GM12878 (cell line): ENCODE results near the gene DVL2. TPM values are rescaled to one million over a fixed set of nuclear protein-coding genes. Genes with fewer than 3 reads are reported as not detected.
A peak's percentile ranks its signal among the peaks of the same experiment; 100 is the strongest.

Experiments
- CBX3 ChIP-seq: fragments of 200-600 bp; sonication (generic); IDR thresholded peaks from 2 replicates; pipeline ENCODE4 v1.6.1; 2016; ENCODE audit warnings: low read depth, borderline replicate concordance
- CHD2 ChIP-seq: IDR thresholded peaks from 2 replicates; pipeline ENCODE4 v1.6.1; 2011; ENCODE audit warnings: low read depth, low read length, improper control_type of control experiment, borderline replicate concordance
- HDAC2 ChIP-seq: fragments of 200-600 bp; sonication (generic); IDR thresholded peaks from 2 replicates; pipeline ENCODE4 v1.6.1; 2017
- IKZF2 ChIP-seq, 2 experiments: fragments of 450-650 bp; IDR thresholded peaks; 2 replicates each; pipeline ENCODE4 v1.6.1; 2017; ENCODE audit warnings: mild to moderate bottlenecking in 2 of 2, moderate library complexity in 2 of 2
- LARP7 ChIP-seq: fragments of 450-650 bp; IDR thresholded peaks from 2 replicates; pipeline ENCODE4 v1.6.1; 2017; ENCODE audit warnings: mild to moderate bottlenecking
- MXI1 ChIP-seq: fragments of 150-350 bp; IDR thresholded peaks from 2 replicates; pipeline ENCODE4 v1.6.1; 2011; ENCODE audit warnings: low read depth, mild to moderate bottlenecking, inconsistent platforms, low read length, improper control_type of control experiment
- PAX5 ChIP-seq: IDR thresholded peaks from 2 replicates; pipeline ENCODE4 v1.6.1; 2011; ENCODE audit warnings: low read depth, low read length, borderline replicate concordance
- POLR2AphosphoS2 ChIP-seq: IDR thresholded peaks from 2 replicates; pipeline ENCODE4 v1.6.1; 2011; ENCODE audit warnings: low read depth, mild to moderate bottlenecking, low read length, improper control_type of control experiment, moderate library complexity
- POU2F2 ChIP-seq: IDR thresholded peaks from 3 replicates; pipeline ENCODE4 v1.6.1; 2011; ENCODE audit warnings: low read depth, mild to moderate bottlenecking, low read length, borderline replicate concordance
- TCF3 ChIP-seq: IDR thresholded peaks from 2 replicates; pipeline ENCODE4 v1.6.1; 2012; ENCODE audit warnings: low read depth, mild to moderate bottlenecking, low read length, borderline replicate concordance; ENCODE audit not compliant: insufficient read depth
- TCF7 ChIP-seq: IDR thresholded peaks from 2 replicates; pipeline ENCODE4 v1.6.1; 2014; ENCODE audit warnings: antibody characterized with exemption, borderline replicate concordance
- ZBTB11 ChIP-seq: fragments of 450-650 bp; formaldehyde crosslinking; IDR thresholded peaks from 2 replicates; pipeline ENCODE4 v1.5.0; 2022; ENCODE audit warnings: mild to moderate bottlenecking, missing genetic modification characterization
- ZNF592 ChIP-seq: fragments of 450-650 bp; IDR thresholded peaks from 2 replicates; pipeline ENCODE4 v1.6.1; 2017; ENCODE audit warnings: mild to moderate bottlenecking, moderate library complexity
- polyA plus RNA-seq, 11 experiments: library from polyadenylated mRNA; depleted of rRNA in 4 of 11; unstranded in 6 of 11; stranded (reverse) in 5 of 11; fragments of >200 nt; fragmentation: Nextera tagmentation in 4 of 11; fragmentation: Illumina TruSeq in 1 of 11; extraction: Ambion mirVana in 4 of 11; extraction: Trizol in 1 of 11; gene quantifications; 1 replicate in 1 of 11; 2 replicates in 10 of 11; pipeline versions ENCODE4 v1.2.1 to v1.2.3, GENCODE V29; 2011 to 2016; ENCODE audit warnings: inconsistent platforms in 2 of 11, missing spikeins in 2 of 11, low read depth in 1 of 11
- total RNA-seq, 4 experiments: library from RNA; depleted of rRNA in 3 of 4; stranded (reverse); fragments of >200 nt in 3 of 4; fragmentation: Illumina TruSeq in 1 of 4; extraction: Trizol in 1 of 4; gene quantifications; 2 replicates each; pipeline versions ENCODE4 v1.2.1 to v1.2.3, GENCODE V29; 2013 to 2021
- TF ChIP-seq, protein P1 (sequence below), 3 experiments: IDR thresholded peaks in 2 of 3; conservative IDR thresholded peaks in 1 of 3; 2 replicates each; pipeline ENCODE4 v1.5.1; 2011; ENCODE audit warnings: low read depth in 3 of 3, low read length in 3 of 3, mild to moderate bottlenecking in 3 of 3, control low read depth in 2 of 3, moderate library complexity in 2 of 3, inconsistent platforms in 1 of 3, mixed read lengths in 1 of 3; ENCODE audit not compliant: control insufficient read depth in 2 of 3, insufficient read depth in 1 of 3; ENCODE audit errors: extremely low read depth in 1 of 3
- TF ChIP-seq, protein P2 (sequence below): fragments of 450-650 bp; formaldehyde crosslinking; IDR thresholded peaks from 2 replicates; pipeline ENCODE4 v1.4.0; 2020; ENCODE audit warnings: mild to moderate bottlenecking, moderate library complexity

Gene DVL2
- total and polyA plus RNA-seq, 10 of the 15 experiments (the other 5 are each of a cell fraction or from before 2014, with no cell fraction given), result 0.97 to 44.8 (median 23.2) TPM

- peak; percentile 83; the same call in 1 of the 2 replicates for TF ChIP-seq MXI1
- no peak for TF ChIP-seq ZNF592
- TF ChIP-seq ZBTB11 (CRISPR knock-in tag), result peak; percentile 81
- TF ChIP-seq, protein P1, sequence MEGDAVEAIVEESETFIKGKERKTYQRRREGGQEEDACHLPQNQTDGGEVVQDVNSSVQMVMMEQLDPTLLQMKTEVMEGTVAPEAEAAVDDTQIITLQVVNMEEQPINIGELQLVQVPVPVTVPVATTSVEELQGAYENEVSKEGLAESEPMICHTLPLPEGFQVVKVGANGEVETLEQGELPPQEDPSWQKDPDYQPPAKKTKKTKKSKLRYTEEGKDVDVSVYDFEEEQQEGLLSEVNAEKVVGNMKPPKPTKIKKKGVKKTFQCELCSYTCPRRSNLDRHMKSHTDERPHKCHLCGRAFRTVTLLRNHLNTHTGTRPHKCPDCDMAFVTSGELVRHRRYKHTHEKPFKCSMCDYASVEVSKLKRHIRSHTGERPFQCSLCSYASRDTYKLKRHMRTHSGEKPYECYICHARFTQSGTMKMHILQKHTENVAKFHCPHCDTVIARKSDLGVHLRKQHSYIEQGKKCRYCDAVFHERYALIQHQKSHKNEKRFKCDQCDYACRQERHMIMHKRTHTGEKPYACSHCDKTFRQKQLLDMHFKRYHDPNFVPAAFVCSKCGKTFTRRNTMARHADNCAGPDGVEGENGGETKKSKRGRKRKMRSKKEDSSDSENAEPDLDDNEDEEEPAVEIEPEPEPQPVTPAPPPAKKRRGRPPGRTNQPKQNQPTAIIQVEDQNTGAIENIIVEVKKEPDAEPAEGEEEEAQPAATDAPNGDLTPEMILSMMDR (IDR thresholded peaks at IDR 0.05 in 2 of 3, conservative IDR thresholded peaks at IDR 0.05 in 1 of 3; ENCODE audit: control insufficient read depth in 2 of 3, extremely low read depth in 1 of 3, insufficient read depth in 1 of 3, low read depth in 3 of 3, low read length in 3 of 3), result no peak
- TF ChIP-seq CHD2, result peak; percentile 83
- TF ChIP-seq POLR2AphosphoS2, result peak; percentile 98
- TF ChIP-seq, protein P2, sequence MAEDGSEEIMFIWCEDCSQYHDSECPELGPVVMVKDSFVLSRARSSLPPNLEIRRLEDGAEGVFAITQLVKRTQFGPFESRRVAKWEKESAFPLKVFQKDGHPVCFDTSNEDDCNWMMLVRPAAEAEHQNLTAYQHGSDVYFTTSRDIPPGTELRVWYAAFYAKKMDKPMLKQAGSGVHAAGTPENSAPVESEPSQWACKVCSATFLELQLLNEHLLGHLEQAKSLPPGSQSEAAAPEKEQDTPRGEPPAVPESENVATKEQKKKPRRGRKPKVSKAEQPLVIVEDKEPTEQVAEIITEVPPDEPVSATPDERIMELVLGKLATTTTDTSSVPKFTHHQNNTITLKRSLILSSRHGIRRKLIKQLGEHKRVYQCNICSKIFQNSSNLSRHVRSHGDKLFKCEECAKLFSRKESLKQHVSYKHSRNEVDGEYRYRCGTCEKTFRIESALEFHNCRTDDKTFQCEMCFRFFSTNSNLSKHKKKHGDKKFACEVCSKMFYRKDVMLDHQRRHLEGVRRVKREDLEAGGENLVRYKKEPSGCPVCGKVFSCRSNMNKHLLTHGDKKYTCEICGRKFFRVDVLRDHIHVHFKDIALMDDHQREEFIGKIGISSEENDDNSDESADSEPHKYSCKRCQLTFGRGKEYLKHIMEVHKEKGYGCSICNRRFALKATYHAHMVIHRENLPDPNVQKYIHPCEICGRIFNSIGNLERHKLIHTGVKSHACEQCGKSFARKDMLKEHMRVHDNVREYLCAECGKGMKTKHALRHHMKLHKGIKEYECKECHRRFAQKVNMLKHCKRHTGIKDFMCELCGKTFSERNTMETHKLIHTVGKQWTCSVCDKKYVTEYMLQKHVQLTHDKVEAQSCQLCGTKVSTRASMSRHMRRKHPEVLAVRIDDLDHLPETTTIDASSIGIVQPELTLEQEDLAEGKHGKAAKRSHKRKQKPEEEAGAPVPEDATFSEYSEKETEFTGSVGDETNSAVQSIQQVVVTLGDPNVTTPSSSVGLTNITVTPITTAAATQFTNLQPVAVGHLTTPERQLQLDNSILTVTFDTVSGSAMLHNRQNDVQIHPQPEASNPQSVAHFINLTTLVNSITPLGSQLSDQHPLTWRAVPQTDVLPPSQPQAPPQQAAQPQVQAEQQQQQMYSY (CRISPR knock-in tag), result peak; percentile 98
- no peak for TF ChIP-seq TCF3
- TF ChIP-seq LARP7, result peak; percentile 83; the same call in 1 of the 2 replicates
- no peak for TF ChIP-seq HDAC2
- TF ChIP-seq POU2F2, result peak; percentile 81; the same call in 2 of the 3 replicates
- peak; percentile 62; the same call in 1 of the 2 replicates for TF ChIP-seq PAX5
- no peak for TF ChIP-seq CBX3
- TF ChIP-seq TCF7, result no peak
- TF ChIP-seq IKZF2 (IDR thresholded peaks at IDR 0.05), result no peak
These were observed at the start of gene DVL2 (continued) for GRCh38 chr17:7234083-7234951.
